PC-3 (cell line): Measurements from ENCODE around the gene TMEM259. TPM values are rescaled to one million over a fixed set of nuclear protein-coding genes. Genes with fewer than 3 reads are reported as not detected.

Experiments
- ATAC-seq: fragments of 200-7000 bp; cut with Tn5 transposase; 2 replicates; pipeline ENCODE4 v1.9.1; 2020; ENCODE audit warnings: mild to moderate bottlenecking, moderate library complexity
- BruUV-seq: library from RNA; stranded (reverse); fragments of 400-500 nt; replicated peaks from 2 replicates; lab custom pipeline; 2021; lab: Mats Ljungman, UMichigan
- CTCF ChIA-PET: fragments of 300-600 bp; sonication (Branson Sonifier 250); formaldehyde crosslinking; loops from one replicate; lab custom pipeline; 2022; ENCODE audit warnings: antibody characterized with exemption; lab: Charles Lee
- POLR2A ChIA-PET: fragments of 300-600 bp; sonication (Branson Sonifier 250); formaldehyde crosslinking; loops from one replicate; lab custom pipeline; 2022; ENCODE audit warnings: antibody characterized with exemption; ENCODE audit not compliant: unreplicated experiment; lab: Charles Lee
- DNase-seq: peaks from one replicate; pipeline ENCODE4 v3.0.0-alpha.2; 2015
- H2AFZ ChIP-seq: fragments of 300-600 bp; sonication (generic); 2 replicates; pipeline ENCODE4 v1.6.0; 2016; ENCODE audit warnings: antibody characterized with exemption, low read length
- H3F3A ChIP-seq: fragments of 300-600 bp; sonication (generic); one replicate; pipeline ENCODE4 v1.6.0; 2017; ENCODE audit warnings: antibody characterized with exemption, low read length, control low read depth, mild to moderate bottlenecking; ENCODE audit not compliant: unreplicated experiment
- H3K27ac ChIP-seq: fragments of 300-600 bp; sonication (generic); 2 replicates; pipeline ENCODE4 v1.5.1; 2016; ENCODE audit warnings: mild to moderate bottlenecking, low read length
- H3K27me3 ChIP-seq: fragments of 300-600 bp; sonication (generic); 2 replicates; pipeline ENCODE4 v1.6.1; 2016; ENCODE audit warnings: low read length, mixed read lengths
- H3K36me3 ChIP-seq: fragments of 300-600 bp; sonication (generic); 2 replicates; pipeline ENCODE4 v1.6.1; 2016; ENCODE audit warnings: low read depth, mixed run types, low read length, mixed read lengths
- H3K4me1 ChIP-seq: fragments of 300-600 bp; sonication (generic); 2 replicates; pipeline ENCODE4 v1.5.1; 2016; ENCODE audit warnings: low read length; ENCODE audit not compliant: insufficient read depth
- H3K4me2 ChIP-seq: fragments of 300-600 bp; sonication (generic); 2 replicates; pipeline ENCODE4 v1.6.0; 2016; ENCODE audit warnings: low read length
- H3K4me3 ChIP-seq: fragments of 300-600 bp; sonication (generic); 2 replicates; pipeline ENCODE4 v1.5.1; 2016; ENCODE audit warnings: mild to moderate bottlenecking, low read length, mixed read lengths
- H3K79me2 ChIP-seq: fragments of 300-600 bp; sonication (generic); 2 replicates; pipeline ENCODE4 v1.6.1; 2017; ENCODE audit warnings: low read length, mixed read lengths
- H3K9ac ChIP-seq: fragments of 300-600 bp; sonication (generic); 2 replicates; pipeline ENCODE4 v1.6.0; 2016; ENCODE audit warnings: mild to moderate bottlenecking, low read length
- H3K9me2 ChIP-seq: fragments of 300-600 bp; sonication (generic); replicated peaks from 2 replicates; pipeline ENCODE4 v1.6.1; 2016; ENCODE audit warnings: mixed run types, low read length, mixed read lengths
- H3K9me3 ChIP-seq: fragments of 300-600 bp; sonication (generic); 2 replicates; pipeline ENCODE4 v1.6.1; 2016; ENCODE audit warnings: low read length, mixed read lengths
- H4K20me1 ChIP-seq: fragments of 300-600 bp; sonication (generic); 2 replicates; pipeline ENCODE4 v1.6.1; 2016; ENCODE audit warnings: low read length, mixed read lengths
- CTCF ChIP-seq: fragments of 300-600 bp; sonication (generic); conservative IDR thresholded peaks from 2 replicates; pipeline ENCODE4 v1.5.1; 2017; ENCODE audit warnings: antibody characterized with exemption, low read depth, mild to moderate bottlenecking, low read length
- EZH2 ChIP-seq: fragments of 300-600 bp; sonication (generic); IDR thresholded peaks from one replicate; pipeline ENCODE4 v1.6.1; 2017; ENCODE audit warnings: antibody characterized with exemption, mild to moderate bottlenecking, low read length; ENCODE audit not compliant: unreplicated experiment
- EZH2phosphoT487 ChIP-seq: fragments of 300-600 bp; sonication (generic); IDR thresholded peaks from 2 replicates; pipeline ENCODE4 v1.6.1; 2018; ENCODE audit warnings: mild to moderate bottlenecking, antibody characterized with exemption, low read length, borderline replicate concordance
- intact Hi-C: fragments of 100-400 bp; cut with micrococcal nuclease; formaldehyde crosslinking; loops from 2 replicates; pipeline ENCODE4 v1.9.0; 2023
- total RNA-seq: library from RNA; depleted of rRNA; stranded (reverse); fragments of >200 nt; gene quantifications from 2 replicates; pipeline ENCODE4 v1.2.3, GENCODE V29; 2014

TMEM259 gene
- total RNA-seq, 1 experiment from 2014 or later = 136 TPM

GRCh38 chr19:1018932-1019615 lies 1.8 kb downstream of the TMEM259 start:
- Histone ChIP-seq H3K27ac (no peak overlapping the region), H3K79me2 (peaks cover 67% of the 10 kb centered on the region), H4K20me1 (peaks cover 50% of the 10 kb centered on the region), H3K4me2 (peak overlapping the region; percentile 97), H3K9me3 (no peaks in the 10 kb centered on the region), H3K9ac (peak overlapping the region; percentile 92), H3F3A (no peaks in the 10 kb centered on the region), H3K4me1 (peaks cover 22% of the 10 kb centered on the region), H3K36me3 (no peaks in the 10 kb centered on the region), H3K4me3 (peak overlapping the region; percentile 93), H3K9me2 (no peaks in the 10 kb centered on the region), H3K27me3 (no peaks in the 10 kb centered on the region), H2AFZ (no peak overlapping the region)
- ATAC-seq (no peak), DNase-seq (no peak)
- ChIA-PET POLR2A (interaction anchor here (0.8 kb wide), 1 partner anchor 35 kb away, joined by 9 read pairs; the partner anchor contains the start of gene WDR18), CTCF (interaction anchor here (0.7 kb wide), 2 partner anchors 15 to 225 kb away, joined by 4 to 5 read pairs; no protein-coding TSS in a partner anchor)
- TF ChIP-seq EZH2phosphoT487 (no peak), EZH2 (no peak), CTCF (no peak)
- BruUV-seq = no TSS peak
- intact Hi-C loops = no loop called here

GRCh38 chr19:1018393-1018792 lies 2.5 kb downstream of the TMEM259 start:
- intact Hi-C loops = no loop called here
- ATAC-seq = no peak
- Histone ChIP-seq H3F3A (no peaks in the 10 kb centered on the region), H3K9me2 (no peaks in the 10 kb centered on the region), H2AFZ (no peak overlapping the region), H3K27me3 (no peaks in the 10 kb centered on the region), H3K36me3 (no peaks in the 10 kb centered on the region), H3K9me3 (no peaks in the 10 kb centered on the region), H3K27ac (no peak overlapping the region), H3K4me2 (peak overlapping the region; percentile 97), H4K20me1 (peaks cover 50% of the 10 kb centered on the region), H3K9ac (no peak overlapping the region), H3K4me3 (peak overlapping the region; percentile 93; the same call in 1 of the 2 replicates), H3K4me1 (peaks cover 22% of the 10 kb centered on the region), H3K79me2 (peaks cover 69% of the 10 kb centered on the region)
- ChIA-PET CTCF (no interaction called here), POLR2A (no interaction called here)
- TF ChIP-seq EZH2phosphoT487 (no peak), CTCF (no peak), EZH2 (no peak)
- no TSS peak for BruUV-seq
- DNase-seq = no peak

- Histone ChIP-seq H3K4me1 (peaks cover 22% of the 10 kb centered on the region), H3K9ac (no peak overlapping the region), H3K27me3 (no peaks in the 10 kb centered on the region), H4K20me1 (peaks cover 50% of the 10 kb centered on the region), H3K4me3 (peak overlapping the region; percentile 47; the same call in 1 of the 2 replicates), H3F3A (no peaks in the 10 kb centered on the region), H3K4me2 (peak overlapping the region; percentile 97), H3K36me3 (no peaks in the 10 kb centered on the region), H3K79me2 (peaks cover 69% of the 10 kb centered on the region), H2AFZ (no peak overlapping the region), H3K9me2 (no peaks in the 10 kb centered on the region), H3K27ac (no peak overlapping the region), H3K9me3 (no peaks in the 10 kb centered on the region)
- ATAC-seq (no peak), DNase-seq (no peak)
- POLR2A ChIA-PET = no interaction called here
- intact Hi-C loops = no loop called here
- no TSS peak for BruUV-seq
- CTCF ChIA-PET = interaction anchor here (1.0 kb wide), 1 partner anchor 17 kb away, joined by 4 read pairs; no protein-coding TSS in a partner anchor
- no peak for TF ChIP-seq EZH2
Observed at GRCh38 chr19:1017906-1018305, 3.0 kb downstream of the TMEM259 start.
